HEK293 (cell line): Measurements from ENCODE around the gene SOX18.
A peak's percentile ranks its signal among the peaks of the same experiment; 100 is the strongest.

Source experiments
- FEZF1 ChIP-seq: fragments of 450-650 bp; formaldehyde crosslinking; IDR thresholded peaks from 2 replicates; pipeline ENCODE4 v1.5.1; 2016; ENCODE audit warnings: missing biosample characterization, missing genetic modification characterization
- GLIS1 ChIP-seq: fragments of 450-650 bp; formaldehyde crosslinking; IDR thresholded peaks from 2 replicates; pipeline ENCODE4 v1.5.1; 2016; ENCODE audit warnings: missing biosample characterization, missing genetic modification characterization
- KLF16 ChIP-seq: fragments of 450-650 bp; formaldehyde crosslinking; IDR thresholded peaks from 2 replicates; pipeline ENCODE4 v1.5.1; 2017; ENCODE audit warnings: missing biosample characterization, missing genetic modification characterization
- ZBTB49 ChIP-seq: fragments of 450-650 bp; formaldehyde crosslinking; IDR thresholded peaks from 2 replicates; pipeline ENCODE4 v1.5.1; 2016; ENCODE audit warnings: missing biosample characterization, missing genetic modification characterization, low read depth
- ZBTB7A ChIP-seq: fragments of 450-650 bp; formaldehyde crosslinking; IDR thresholded peaks from 2 replicates; pipeline ENCODE4 v1.5.1; 2016; ENCODE audit warnings: low read depth, missing biosample characterization, missing genetic modification characterization
- ZIC2 ChIP-seq: fragments of 450-650 bp; formaldehyde crosslinking; IDR thresholded peaks from 2 replicates; pipeline ENCODE4 v1.5.1; 2016; ENCODE audit warnings: missing biosample characterization, missing genetic modification characterization
- ZNF138 ChIP-seq: fragments of 450-650 bp; formaldehyde crosslinking; IDR thresholded peaks from 2 replicates; pipeline ENCODE4 v1.5.1; 2016; ENCODE audit warnings: missing biosample characterization, missing genetic modification characterization, borderline replicate concordance
- ZNF16 ChIP-seq: fragments of 450-650 bp; formaldehyde crosslinking; IDR thresholded peaks from 2 replicates; pipeline ENCODE4 v1.5.1; 2016; ENCODE audit warnings: low read depth, missing biosample characterization, missing genetic modification characterization
- ZNF184 ChIP-seq: fragments of 450-650 bp; IDR thresholded peaks from 2 replicates; pipeline ENCODE4 v1.5.1; 2018; ENCODE audit warnings: missing biosample characterization, mild to moderate bottlenecking, missing genetic modification characterization
- ZNF426 ChIP-seq: fragments of 450-650 bp; formaldehyde crosslinking; IDR thresholded peaks from 2 replicates; pipeline ENCODE4 v1.5.1; 2017; ENCODE audit warnings: missing biosample characterization, missing genetic modification characterization, mild to moderate bottlenecking, inconsistent platforms, moderate library complexity
- ZNF488 ChIP-seq: fragments of 450-650 bp; formaldehyde crosslinking; IDR thresholded peaks from 2 replicates; pipeline ENCODE4 v1.5.1; 2016; ENCODE audit warnings: missing biosample characterization, missing genetic modification characterization
- ZNF501 ChIP-seq: fragments of 450-650 bp; formaldehyde crosslinking; IDR thresholded peaks from 2 replicates; pipeline ENCODE4 v1.5.1; 2016; ENCODE audit warnings: missing biosample characterization, missing genetic modification characterization
- ZNF560 ChIP-seq: fragments of 450-650 bp; formaldehyde crosslinking; IDR thresholded peaks from 2 replicates; pipeline ENCODE4 v1.5.1; 2017; ENCODE audit warnings: missing biosample characterization, missing genetic modification characterization, borderline replicate concordance
- ZNF629 ChIP-seq: fragments of 450-650 bp; formaldehyde crosslinking; IDR thresholded peaks from 2 replicates; pipeline ENCODE4 v1.5.1; 2017; ENCODE audit warnings: missing biosample characterization, missing genetic modification characterization
- ZSCAN4 ChIP-seq: fragments of 450-650 bp; formaldehyde crosslinking; IDR thresholded peaks from 2 replicates; pipeline ENCODE4 v1.5.1; 2017; ENCODE audit warnings: missing biosample characterization, missing genetic modification characterization
- TF ChIP-seq, protein P1 (sequence below): IDR thresholded peaks from 2 replicates; pipeline ENCODE4 v1.6.1; 2011; ENCODE audit warnings: mild to moderate bottlenecking, low read depth, low read length, borderline replicate concordance
- TF ChIP-seq, protein P2 (sequence below): fragments of 450-650 bp; formaldehyde crosslinking; IDR thresholded peaks from 2 replicates; pipeline ENCODE4 v1.5.1; 2017; ENCODE audit warnings: missing biosample characterization, missing genetic modification characterization
- TF ChIP-seq, protein P3 (sequence below): fragments of 450-650 bp; formaldehyde crosslinking; IDR thresholded peaks from 2 replicates; pipeline ENCODE4 v1.5.1; 2016; ENCODE audit warnings: missing biosample characterization, missing genetic modification characterization
- TF ChIP-seq, protein P4 (sequence below): fragments of 450-650 bp; formaldehyde crosslinking; IDR thresholded peaks from 2 replicates; pipeline ENCODE4 v1.5.1; 2016; ENCODE audit warnings: missing biosample characterization, missing genetic modification characterization
- TF ChIP-seq, protein P5 (sequence below): fragments of 450-650 bp; formaldehyde crosslinking; IDR thresholded peaks from 2 replicates; pipeline ENCODE4 v1.5.1; 2016; ENCODE audit warnings: missing biosample characterization, missing genetic modification characterization

Gene SOX18

GRCh38 chr20:64049878-64050260 is 430 bp upstream of the SOX18 start (continued):
- no peak for TF ChIP-seq ZBTB49
- TF ChIP-seq, protein P1, sequence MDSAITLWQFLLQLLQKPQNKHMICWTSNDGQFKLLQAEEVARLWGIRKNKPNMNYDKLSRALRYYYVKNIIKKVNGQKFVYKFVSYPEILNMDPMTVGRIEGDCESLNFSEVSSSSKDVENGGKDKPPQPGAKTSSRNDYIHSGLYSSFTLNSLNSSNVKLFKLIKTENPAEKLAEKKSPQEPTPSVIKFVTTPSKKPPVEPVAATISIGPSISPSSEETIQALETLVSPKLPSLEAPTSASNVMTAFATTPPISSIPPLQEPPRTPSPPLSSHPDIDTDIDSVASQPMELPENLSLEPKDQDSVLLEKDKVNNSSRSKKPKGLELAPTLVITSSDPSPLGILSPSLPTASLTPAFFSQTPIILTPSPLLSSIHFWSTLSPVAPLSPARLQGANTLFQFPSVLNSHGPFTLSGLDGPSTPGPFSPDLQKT: no peak
- TF ChIP-seq GLIS1 (tag by site-specific recombination): peak; percentile 100
- TF ChIP-seq ZNF426: no peak
- TF ChIP-seq ZNF184 (tag by site-specific recombination): no peak
- 0 out of 2 replicates have a peak, but pooled peaks have one; percentile 24 for TF ChIP-seq FEZF1
- TF ChIP-seq ZNF629 (tag by site-specific recombination): no peak
- TF ChIP-seq ZSCAN4 (tag by site-specific recombination): no peak
- no peak for TF ChIP-seq ZNF488 (tag by site-specific recombination)
- TF ChIP-seq KLF16: 0 out of 2 replicates have a peak, but pooled peaks have one; percentile 30
- TF ChIP-seq ZNF560 (tag by site-specific recombination): no peak
- 0 out of 2 replicates have a peak, but pooled peaks have one; percentile 46 for TF ChIP-seq ZBTB7A (tag by site-specific recombination)
- TF ChIP-seq ZIC2: peak; percentile 99
- TF ChIP-seq, protein P2, sequence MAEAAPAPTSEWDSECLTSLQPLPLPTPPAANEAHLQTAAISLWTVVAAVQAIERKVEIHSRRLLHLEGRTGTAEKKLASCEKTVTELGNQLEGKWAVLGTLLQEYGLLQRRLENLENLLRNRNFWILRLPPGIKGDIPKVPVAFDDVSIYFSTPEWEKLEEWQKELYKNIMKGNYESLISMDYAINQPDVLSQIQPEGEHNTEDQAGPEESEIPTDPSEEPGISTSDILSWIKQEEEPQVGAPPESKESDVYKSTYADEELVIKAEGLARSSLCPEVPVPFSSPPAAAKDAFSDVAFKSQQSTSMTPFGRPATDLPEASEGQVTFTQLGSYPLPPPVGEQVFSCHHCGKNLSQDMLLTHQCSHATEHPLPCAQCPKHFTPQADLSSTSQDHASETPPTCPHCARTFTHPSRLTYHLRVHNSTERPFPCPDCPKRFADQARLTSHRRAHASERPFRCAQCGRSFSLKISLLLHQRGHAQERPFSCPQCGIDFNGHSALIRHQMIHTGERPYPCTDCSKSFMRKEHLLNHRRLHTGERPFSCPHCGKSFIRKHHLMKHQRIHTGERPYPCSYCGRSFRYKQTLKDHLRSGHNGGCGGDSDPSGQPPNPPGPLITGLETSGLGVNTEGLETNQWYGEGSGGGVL (tag by site-specific recombination): peak; percentile 54
- TF ChIP-seq ZNF138 (tag by site-specific recombination): no peak
- TF ChIP-seq, protein P3, sequence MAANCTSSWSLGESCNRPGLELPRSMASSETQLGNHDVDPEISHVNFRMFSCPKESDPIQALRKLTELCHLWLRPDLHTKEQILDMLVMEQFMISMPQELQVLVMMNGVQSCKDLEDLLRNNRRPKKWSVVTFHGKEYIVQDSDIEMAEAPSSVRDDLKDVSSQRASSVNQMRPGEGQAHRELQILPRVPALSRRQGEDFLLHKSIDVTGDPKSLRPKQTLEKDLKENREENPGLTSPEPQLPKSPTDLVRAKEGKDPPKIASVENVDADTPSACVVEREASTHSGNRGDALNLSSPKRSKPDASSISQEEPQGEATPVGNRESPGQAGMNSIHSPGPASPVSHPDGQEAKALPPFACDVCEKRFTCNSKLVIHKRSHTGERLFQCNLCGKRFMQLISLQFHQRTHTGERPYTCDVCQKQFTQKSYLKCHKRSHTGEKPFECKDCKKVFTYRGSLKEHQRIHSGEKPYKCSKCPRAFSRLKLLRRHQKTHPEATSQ: peak; percentile 76; the same call in 1 of the 2 replicates
- no peak for TF ChIP-seq ZNF16 (tag by site-specific recombination)
- TF ChIP-seq, protein P4, sequence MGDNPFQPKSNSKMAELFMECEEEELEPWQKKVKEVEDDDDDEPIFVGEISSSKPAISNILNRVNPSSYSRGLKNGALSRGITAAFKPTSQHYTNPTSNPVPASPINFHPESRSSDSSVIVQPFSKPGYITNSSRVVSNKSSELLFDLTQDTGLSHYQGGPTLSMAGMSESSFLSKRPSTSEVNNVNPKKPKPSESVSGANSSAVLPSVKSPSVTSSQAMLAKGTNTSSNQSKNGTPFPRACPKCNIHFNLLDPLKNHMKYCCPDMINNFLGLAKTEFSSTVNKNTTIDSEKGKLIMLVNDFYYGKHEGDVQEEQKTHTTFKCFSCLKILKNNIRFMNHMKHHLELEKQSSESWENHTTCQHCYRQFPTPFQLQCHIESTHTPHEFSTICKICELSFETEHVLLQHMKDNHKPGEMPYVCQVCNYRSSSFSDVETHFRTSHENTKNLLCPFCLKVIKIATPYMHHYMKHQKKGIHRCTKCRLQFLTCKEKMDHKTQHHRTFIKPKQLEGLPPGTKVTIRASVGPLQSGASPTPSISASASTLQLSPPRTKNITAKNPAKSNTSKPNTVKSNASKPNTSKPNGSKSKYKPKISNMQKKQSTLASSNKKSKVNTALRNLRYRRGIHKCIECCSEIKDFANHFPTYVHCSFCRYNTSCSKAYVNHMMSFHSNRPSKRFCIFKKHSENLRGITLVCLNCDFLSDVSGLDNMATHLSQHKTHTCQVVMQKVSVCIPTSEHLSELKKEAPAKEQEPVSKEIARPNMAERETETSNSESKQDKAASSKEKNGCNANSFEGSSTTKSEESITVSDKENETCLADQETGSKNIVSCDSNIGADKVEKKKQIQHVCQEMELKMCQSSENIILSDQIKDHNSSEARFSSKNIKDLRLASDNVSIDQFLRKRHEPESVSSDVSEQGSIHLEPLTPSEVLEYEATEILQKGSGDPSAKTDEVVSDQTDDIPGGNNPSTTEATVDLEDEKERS (tag by site-specific recombination): no peak
- TF ChIP-seq, protein P5, sequence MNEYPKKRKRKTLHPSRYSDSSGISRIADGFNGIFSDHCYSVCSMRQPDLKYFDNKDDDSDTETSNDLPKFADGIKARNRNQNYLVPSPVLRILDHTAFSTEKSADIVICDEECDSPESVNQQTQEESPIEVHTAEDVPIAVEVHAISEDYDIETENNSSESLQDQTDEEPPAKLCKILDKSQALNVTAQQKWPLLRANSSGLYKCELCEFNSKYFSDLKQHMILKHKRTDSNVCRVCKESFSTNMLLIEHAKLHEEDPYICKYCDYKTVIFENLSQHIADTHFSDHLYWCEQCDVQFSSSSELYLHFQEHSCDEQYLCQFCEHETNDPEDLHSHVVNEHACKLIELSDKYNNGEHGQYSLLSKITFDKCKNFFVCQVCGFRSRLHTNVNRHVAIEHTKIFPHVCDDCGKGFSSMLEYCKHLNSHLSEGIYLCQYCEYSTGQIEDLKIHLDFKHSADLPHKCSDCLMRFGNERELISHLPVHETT (tag by site-specific recombination): no peak
- TF ChIP-seq ZNF501: no peak
- TF ChIP-seq, all 188 proteins: peak for 37
